GM18519 (cell line): Measurements from ENCODE around the gene RNF208.
"Not testable (repeated sequence)": the region's sequence is repeated elsewhere in the genome, so short reads cannot be mapped to it uniquely, and the experiment has no call there.

ENCODE experiments used
- ATAC-seq: cut with Tn5 transposase; IDR thresholded peaks from one replicate; pipeline ENCODE4 v1.9.1; 2021; ENCODE audit warnings: mild to moderate bottlenecking, moderate library complexity; ENCODE audit not compliant: unreplicated experiment, low FRiP score

RNF208 gene

DNA sequence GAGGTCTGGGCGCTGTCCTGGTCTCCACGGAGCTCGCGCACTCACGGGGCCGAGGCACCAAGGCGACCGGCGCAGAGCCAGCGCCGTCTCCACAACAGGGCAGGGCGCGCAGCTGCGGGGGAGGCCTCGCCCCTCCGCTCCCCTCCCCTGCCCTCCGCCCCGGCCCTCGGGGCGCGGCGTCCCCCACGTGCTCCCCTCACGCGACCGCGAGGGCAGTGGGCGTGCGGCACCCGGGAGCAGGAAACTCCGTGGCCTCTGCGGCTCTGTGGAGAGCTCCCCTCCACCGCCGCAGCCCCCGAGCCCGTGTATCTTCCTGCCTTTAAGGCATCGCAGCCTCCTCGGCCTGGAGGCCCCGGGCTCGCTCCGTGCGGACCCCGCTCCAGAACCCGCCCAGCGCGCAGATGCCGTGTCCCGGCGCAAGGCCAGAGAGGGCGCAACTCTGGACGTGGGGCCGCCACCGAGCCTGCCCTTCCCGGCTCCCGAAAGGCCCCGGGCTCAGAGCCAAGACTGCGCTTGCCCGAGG, 18.3 kb upstream of the RNF208 start:
- peak; percentile 12 for ATAC-seq

DNA sequence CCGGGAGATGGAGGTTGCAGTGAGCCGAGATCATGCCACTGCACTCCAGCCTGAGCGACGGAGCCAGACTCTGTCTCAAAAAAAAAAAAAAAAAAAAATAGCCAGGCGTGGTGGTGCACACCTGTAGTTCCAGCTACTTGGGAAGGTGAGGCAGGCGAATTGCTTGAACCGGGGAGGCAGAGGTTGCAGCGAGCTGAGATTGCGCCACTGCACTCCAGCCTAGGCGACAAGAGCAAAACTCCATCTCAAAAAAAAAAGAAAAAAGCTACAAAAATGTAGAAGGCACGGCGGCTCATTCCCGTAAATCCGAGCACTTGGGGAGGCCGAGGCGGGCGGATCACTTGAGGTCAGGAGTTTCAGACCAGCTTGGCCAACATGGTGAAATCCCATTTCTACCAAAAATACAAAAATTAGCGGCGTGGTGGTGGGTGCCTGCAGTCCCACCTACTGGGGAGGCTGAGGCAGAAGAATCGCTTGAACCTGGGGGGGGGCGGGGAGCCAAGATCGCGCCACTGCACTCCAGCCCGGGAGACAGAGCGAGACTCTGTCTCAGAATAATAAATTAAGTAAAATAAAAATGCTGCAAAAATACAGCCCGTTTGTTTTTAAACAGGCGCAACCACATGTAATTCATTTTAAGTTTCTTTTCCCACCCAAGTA, 17.6 kb upstream of the RNF208 start:
- not testable (repeated sequence) for ATAC-seq

DNA sequence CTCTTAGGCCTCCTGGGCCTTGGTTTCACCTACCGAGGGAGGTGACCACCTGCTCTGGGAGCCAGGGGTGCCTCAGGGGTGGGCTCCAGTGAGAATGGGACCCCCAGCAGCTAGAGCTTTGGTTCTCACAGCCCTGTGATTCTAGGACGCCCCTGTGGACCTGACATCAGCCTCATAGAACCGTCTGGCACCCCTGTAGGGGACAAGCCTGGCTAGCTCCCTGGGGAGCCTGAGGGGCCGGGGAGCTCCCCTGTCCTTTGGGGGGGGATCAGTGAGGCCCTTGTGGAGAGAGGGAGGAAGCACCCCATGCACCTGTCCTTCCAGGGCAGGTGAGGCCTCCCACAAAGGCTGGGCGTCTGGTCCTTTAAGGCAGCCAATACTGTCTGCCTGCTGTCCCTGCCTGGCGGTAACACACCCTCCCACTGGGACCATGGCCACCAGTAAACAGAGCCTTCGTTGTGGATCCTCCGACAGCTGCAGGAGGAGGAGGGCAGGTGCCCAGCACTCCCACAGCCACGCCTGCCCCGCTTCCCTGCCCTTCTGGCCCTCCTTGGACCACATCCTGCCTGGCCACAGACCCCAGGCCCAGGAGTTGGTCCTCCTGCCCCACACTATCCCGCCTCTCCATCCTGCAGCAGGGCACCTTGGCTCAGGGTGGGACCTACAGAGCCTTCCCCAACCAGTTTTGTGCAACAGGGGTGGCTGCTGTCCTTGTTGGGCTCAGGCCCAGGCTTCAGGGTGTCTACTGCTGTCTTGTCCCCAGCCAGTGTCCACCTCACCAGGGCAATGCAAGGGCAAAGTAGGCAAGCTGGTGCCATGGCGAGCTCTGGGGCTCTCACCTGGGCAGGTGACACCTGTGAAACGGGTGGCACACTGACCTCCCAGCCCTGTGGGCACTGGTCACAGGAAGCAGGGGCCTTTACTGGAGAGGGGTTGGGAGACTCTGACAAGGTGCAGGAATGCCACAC, 16.0 kb upstream of the RNF208 start:
- ATAC-seq = no peak

DNA sequence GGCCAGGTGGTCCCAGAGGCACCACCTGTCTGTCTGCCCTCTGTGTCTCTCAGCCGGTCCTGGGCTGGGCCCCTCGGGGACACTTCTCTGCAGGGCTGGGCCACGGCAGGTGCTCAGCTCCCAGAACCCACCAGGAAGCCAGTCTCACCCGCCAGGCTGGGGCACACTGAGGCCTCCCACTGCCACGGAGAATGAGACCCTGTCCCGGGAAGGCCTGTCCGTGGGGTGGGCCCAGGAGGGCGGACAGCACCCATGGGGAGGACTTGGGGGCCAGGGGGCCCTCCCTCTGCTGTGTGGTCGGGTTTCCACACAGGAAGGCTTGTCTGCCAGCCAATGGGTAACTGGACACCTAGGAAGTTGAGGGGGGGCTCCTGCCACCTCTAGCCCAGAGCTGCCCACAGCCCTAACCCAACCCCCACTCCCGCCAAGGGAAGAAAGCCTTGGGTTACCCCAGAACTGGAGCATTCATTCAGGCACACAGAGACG, 14.9 kb upstream of the RNF208 start:
- no peak for ATAC-seq

DNA sequence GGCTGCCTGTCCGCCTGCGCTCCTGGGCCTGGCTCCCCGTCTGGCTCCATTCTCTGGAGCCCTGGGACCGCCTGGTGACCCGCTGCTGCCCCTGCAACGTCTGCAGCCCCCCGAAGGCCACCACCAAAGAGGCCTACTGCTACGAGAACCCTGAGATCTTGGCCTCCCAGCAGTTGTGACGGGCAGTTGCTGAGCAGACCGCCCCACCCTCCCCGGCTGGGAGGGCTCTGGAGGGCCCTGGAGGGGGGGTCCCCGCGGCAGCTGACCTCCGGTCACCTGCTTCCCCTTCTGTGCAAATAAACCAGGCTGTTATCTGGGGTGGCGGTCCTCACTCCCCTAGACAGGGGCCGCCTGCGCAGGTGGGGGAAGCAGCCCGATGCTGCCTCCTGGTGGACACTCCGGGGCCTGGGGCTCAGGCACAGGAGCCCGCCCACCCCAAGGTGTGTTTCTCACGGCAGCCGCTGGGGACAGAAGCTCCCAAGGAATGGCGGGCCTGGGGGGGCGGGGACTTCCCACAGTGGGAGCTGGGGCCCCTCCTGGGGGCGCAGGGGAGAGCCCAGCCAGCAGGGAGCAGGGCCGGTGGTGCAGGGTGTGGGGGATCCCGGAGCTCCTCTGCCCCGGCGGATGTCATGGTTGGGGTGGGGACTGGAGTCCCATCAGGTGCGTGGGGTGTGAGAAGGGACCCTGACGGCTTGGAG, 14.3 kb upstream of the RNF208 start:
- no peak for ATAC-seq

DNA sequence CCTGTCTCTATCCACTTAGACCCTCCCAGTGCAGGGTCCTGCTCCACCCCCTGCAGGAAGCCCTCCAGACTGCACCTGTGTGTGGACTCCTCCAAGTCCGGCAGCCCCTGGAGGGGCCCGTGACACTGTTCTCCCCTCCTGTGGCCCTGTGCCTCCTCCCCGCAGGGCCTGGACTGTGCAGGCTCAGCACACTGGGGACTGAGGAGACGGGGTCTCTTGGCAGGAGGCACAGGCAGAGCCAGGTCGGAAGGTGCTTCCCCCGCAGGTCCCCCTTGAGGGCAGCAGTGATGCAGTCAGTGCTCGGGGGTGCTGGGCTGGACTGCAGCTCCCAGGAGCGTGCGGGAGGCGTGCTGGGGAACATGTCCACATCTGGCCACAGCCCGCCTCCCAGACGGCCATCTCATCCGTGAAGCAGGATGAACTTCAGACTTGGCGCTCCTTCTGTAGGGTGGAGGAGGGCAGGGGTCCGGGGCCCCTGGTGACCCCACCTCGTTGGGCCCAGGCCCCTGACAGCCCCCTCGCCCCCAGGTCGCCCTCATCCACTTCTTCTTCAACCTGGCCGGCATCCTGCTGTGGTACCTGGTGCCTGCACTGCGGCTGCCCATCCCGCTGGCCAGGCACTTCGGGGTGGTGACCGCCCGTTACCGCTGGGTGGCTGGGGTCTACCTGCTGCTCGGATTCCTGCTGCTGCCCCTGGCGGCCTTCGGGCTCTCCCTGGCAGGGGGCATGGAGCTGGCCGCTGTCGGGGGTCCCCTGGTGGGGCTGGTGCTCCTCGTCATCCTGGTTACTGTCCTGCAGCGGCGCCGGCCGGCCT, 13.6 kb upstream of the RNF208 start:
- no peak for ATAC-seq

DNA sequence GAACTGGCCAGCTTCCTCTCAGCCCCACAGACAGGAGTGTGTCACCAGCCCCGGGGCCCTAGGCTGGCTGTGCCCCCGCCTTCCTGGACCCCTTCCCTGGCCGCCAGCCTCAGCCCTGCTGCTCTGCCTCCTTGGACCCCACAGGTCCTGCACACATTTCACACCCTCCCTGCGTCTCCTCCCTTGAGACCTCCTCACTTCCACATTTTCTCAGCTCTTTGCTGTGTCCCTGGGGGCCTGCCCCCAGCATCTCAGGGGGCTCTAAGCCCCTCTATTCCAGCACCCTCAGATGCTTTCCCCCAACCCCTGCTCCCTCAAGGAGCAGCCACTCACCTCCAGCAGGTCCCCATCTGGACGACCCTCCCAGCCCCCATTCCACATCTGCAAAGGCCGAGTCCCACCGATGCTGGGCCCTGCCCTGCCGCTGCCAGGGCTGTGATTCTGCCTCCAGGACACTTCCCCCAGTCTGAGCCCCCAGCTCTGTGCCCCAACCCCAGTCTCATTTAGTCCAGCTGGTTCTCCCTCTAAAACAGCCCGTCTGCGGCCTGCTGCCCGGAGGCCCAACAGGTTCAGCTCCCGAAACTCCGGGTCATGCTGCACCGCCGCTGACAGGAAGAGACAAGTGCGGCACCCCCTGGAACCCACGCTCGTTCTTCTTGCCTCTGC, 12.9 kb upstream of the RNF208 start:
- ATAC-seq = no peak

DNA sequence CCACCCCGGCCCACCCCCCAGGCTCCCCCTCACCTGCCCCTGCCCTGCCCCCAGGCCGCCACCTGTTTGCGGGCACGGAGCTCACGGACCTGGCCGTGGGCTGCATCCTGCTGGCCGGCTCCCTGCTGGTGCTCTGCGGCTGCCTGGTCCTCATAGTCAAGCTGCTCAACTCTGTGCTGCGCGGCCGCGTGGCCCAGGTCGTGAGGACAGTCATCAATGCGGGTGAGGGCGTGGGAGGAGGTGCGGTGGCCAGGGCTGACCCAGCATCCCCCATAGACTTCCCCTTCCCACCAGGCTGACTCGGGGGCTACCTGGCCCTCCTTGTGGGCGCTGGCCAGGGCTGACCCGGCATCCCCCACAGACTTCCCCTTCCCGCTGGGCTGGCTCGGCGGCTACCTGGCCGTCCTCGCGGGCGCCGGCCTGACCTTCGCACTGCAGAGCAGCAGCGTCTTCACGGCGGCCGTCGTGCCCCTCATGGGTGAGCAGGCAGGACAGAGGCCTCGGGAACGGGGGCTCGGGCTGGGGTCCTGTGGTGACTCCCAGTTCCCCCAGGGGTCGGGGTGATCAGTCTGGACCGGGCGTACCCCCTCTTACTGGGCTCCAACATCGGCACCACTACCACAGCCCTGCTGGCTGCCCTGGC, 12.1 kb upstream of the RNF208 start:
- no peak for ATAC-seq

DNA sequence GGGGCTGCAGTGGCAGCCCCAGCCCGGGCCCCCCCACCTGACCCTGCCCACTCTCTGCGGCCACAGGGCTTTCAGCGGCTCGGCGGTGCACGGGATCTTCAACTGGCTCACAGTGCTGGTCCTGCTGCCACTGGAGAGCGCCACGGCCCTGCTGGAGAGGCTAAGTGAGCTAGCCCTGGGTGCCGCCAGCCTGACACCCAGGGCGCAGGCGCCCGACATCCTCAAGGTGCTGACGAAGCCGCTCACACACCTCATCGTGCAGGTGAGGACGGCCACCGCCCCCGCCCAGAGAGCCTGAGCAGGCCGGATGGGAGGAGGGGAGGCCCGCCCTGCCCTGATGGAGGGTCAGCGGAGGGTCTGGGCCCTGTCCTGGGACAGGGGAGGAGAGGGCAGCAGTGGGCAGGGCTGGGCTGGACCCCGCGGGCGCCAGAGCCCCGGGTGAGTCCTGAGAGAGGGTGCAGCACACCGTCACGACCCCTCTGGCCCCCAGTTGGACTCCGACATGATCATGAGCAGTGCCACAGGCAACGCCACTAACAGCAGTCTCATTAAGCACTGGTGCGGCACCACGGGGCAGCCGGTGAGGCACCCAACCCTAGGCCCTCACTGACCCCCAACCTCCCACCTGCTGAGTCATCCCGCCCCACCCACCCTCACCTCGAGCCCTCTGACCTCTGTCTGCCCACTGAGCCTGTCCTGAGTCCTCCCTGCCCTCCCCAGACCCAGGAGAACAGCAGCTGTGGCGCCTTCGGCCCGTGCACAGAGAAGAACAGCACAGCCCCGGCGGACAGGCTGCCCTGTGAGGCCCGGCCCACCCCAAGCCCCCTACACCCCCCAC, 11.3 kb upstream of the RNF208 start:
- no peak for ATAC-seq

DNA sequence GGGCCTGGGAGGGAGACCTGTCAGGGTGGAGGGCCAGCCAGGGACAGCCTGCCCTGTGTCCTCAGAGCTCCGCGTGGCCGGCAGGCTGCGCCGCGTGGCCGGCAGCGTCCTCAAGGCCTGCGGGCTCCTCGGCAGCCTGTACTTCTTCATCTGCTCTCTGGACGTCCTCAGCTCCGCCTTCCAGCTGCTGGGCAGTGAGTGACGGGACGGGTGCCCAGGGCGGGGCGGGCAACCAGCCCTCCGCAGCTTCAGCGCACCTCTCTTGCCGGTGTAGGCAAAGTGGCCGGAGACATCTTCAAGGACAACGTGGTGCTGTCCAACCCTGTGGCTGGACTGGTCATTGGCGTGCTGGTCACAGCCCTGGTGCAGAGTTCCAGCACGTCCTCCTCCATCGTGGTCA, 10.5 kb upstream of the RNF208 start:
- ATAC-seq = no peak

DNA sequence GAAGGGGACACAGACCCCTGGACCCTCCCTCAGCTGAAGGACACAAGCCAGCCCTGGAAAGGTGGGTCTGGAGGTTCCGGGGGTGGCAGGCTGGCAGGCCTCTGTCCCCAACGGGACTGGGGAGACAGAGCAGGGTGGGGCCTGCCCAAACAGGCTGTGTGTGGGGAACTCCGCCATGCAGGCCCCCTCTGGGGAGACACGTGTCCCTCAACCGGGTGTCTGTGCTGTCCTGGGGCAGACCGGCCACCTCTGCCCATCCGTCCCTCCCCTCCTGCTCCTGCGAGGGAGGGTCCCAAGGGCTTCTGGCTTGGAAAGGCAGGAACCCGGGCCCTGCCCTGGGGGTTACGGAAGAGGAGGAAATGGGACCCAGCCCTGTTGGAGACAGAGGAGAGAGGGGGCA, 10.1 kb upstream of the RNF208 start:
- no peak for ATAC-seq

DNA sequence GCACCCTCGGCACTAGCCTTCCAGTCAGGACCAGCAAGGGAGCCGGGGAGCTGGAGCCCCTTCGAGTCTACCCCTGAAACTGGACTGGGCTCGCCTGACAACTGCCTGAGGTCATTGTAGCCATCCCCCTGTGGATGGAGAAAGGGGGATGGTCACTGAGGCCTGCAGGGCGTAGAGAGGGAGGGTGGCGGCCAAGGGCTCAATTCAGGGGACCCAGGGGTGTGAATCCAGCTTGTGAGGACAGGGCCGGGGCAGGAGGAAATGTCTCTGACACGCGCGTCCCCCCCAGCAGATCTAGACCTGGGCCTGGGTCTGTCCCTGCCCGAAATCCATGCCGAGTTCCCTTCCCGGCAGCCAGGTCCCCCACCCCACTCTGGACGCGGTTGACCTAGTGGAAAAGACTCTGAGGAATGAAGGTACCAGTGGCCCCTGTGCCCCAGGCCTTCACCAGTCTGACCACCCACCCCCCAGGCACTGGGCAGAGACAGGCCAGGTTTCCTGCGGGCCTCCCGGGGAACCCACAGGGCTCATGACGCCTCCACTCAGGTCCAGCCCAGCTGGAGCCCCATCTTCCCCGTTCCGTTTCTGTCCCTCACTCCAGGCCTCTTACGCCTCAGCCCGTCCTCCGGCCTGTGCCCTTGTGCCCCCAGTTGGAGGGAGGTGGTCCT, 9.5 kb upstream of the RNF208 start:
- ATAC-seq = no peak

DNA sequence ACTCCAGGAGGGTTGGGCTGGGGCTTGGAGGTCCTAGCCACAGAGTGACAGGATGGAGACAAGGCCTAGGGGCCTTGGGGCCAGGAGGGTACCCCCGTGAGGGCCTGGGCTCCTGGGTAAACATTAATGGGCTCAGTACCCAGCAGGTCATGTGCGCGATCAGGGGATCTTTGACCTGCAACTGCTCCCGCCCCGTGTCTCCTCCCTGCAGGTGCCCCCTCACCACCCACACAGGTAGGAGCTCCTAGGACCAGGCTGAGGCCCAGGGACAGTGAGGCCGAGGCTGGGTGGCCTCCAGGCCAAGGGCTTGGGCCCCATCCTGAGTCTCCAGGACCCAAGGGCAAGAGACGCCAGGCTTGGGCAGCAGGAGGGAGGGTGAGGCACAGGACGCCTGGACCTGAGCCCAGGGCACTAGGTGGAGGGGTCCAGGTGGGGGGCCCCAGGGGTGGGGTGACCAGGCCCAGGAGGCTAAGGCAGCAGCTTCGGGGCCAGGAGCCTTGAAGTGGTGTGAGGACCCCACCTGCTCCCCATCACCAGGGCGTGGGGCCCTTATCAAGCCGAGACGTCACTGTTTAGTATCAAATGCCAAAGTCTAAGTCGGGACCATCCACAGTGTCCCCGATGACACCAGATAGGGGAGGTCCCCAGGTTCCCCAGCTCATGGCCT, 8.8 kb upstream of the RNF208 start, which contains the start of gene SLC34A3:
SLC34A3 (plus strand) TSS at position 197 of the 667 bp plus-strand sequence. CDS start 802 bp downstream, outside the sequence.
- no peak for ATAC-seq

DNA sequence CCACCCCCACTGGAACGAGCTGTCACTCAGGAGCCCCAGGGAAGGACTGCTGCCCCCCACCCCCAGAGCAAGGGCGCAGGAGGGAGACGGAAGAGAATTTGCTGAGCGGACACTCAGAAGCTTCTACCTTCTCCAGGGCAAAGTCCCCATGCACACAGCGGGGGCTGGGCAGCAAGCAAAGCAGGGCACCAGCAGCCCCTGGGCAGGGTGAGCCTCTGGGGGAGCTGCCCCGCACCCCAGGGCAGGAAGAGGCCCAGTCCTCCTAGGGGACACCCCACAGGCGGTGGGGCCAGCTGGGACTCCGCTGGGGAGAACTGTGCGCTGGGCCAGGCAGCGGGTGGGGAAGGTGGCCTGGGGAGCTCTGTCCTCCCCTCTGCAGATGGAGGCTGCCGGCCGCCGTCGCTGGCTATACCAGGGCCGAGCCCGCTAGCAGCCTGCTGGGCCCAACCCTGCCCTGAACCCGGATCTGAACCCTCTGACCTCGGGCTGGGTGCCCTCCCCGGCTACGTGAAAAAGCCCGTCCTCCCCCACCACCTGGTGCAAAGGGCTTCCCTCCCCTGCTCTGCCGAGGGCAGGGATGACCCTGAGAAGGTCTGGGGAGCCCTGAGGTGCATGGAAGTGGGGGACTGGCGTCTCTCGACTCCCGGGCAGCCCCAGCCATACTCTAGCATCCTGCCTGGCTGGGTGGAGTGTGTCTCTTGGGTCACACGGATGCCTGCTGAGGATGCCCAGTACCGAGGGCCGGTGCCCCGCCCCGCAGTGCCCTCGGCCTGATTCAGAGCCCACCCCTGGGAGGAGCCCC, 8.1 kb upstream of the RNF208 start:
- no peak for ATAC-seq

DNA sequence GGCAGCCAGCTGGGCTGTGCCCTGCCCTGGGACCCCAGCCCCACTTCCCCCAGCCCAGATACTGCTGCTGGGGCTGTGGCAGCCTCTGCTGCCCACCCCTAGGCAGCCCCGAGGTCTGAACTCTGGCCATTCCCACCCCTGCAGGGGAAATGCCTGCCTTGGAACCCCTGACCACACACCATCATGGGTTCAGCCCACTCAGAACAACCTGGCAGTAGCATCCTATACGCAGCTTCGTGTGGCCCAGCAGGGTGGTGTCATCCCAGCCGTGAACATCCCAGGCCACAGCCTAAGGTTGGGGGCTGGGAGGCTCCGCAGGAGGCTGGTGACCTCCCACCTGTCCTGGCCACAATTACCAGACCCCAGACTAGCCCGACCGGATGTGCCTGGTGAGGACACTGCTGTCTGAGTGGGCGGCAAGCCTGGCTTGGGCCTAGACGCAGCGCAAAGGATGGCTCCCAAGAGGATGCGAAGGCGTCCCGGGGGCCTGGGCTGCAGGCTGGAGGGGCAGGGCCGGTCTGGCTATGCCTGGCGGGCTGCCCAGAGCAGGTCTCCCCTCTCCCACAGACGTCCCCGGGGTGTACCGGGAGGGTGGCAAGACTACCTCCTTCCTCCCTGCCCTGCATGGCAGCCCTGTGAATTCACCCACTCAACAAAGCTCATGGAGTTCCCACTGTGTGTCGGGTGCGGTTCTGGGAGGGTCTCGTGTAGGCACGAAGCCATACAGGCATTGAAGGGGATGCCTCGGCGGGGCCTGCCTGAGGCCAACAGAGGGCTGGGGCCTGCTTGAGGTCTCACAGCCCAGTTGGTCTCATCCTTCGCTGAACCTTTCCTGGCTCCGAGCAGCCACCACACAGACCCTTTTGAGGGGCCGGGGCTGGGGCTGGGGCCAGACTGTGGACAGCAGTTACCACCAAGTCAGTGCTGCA, 7.2 kb upstream of the RNF208 start:
- ATAC-seq = no peak
